SU-DHL-6 (cell line): ENCODE measurements around the gene DEGS2.

ENCODE experiments used
- H2AFZ ChIP-seq: fragments of 200-600 bp; sonication (generic); 2 replicates; pipeline ENCODE4 v1.6.1; 2014; ENCODE audit warnings: low read depth, mild to moderate bottlenecking, moderate library complexity, mixed read lengths, antibody characterized with exemption, low read length; ENCODE audit not compliant: severe bottlenecking
- H3F3A ChIP-seq: fragments of 200-600 bp; shearing (Covaris generic); 2 replicates; pipeline ENCODE4 v1.6.0; 2016; ENCODE audit warnings: antibody characterized with exemption, mild to moderate bottlenecking; ENCODE audit not compliant: insufficient read depth
- H3K27ac ChIP-seq: fragments of 200-600 bp; sonication (generic); 2 replicates; pipeline ENCODE4 v1.5.1; 2016; ENCODE audit warnings: low read depth, mild to moderate bottlenecking, low read length, moderate library complexity, mixed read lengths
- H3K27me3 ChIP-seq: fragments of 200-600 bp; sonication (generic), shearing (Covaris generic); 2 replicates; pipeline ENCODE4 v1.6.0; 2014; ENCODE audit warnings: mild to moderate bottlenecking, low read length
- H3K36me3 ChIP-seq: fragments of 200-600 bp; sonication (generic); 2 replicates; pipeline ENCODE4 v1.6.1; 2014; ENCODE audit warnings: mild to moderate bottlenecking, low read length, mixed read lengths
- H3K4me2 ChIP-seq: fragments of 300-600, 200-600 bp; shearing (Covaris generic), sonication (generic); 2 replicates; pipeline ENCODE4 v1.6.0; 2014; ENCODE audit warnings: low read length, low read depth, mild to moderate bottlenecking; ENCODE audit not compliant: poor library complexity, severe bottlenecking
- H3K4me3 ChIP-seq: fragments of 200-600 bp; sonication (generic); 2 replicates; pipeline ENCODE4 v1.5.1; 2014; ENCODE audit warnings: antibody characterized with exemption, low read length, mild to moderate bottlenecking, mixed read lengths; ENCODE audit not compliant: insufficient read depth, poor library complexity, severe bottlenecking
- H3K79me2 ChIP-seq: fragments of 200-600 bp; sonication (generic); 2 replicates; pipeline ENCODE4 v1.6.1; 2014; ENCODE audit warnings: mild to moderate bottlenecking, low read length, moderate library complexity; ENCODE audit not compliant: insufficient read depth
- H3K9ac ChIP-seq: fragments of 200-600 bp; sonication (generic); 2 replicates; pipeline ENCODE4 v1.7.0; 2014; ENCODE audit warnings: mild to moderate bottlenecking, low read length
- H3K9me2 ChIP-seq: fragments of 200-600 bp; sonication (generic); replicated peaks from 2 replicates; pipeline ENCODE4 v1.6.1; 2014; ENCODE audit warnings: low read length; ENCODE audit not compliant: insufficient read depth
- H3K9me3 ChIP-seq: fragments of 200-600 bp; sonication (generic); 2 replicates; pipeline ENCODE4 v1.6.1; 2014; ENCODE audit warnings: low read length, mixed read lengths; ENCODE audit not compliant: insufficient read depth
- H4K20me1 ChIP-seq: fragments of 200-600 bp; sonication (generic); 2 replicates; pipeline ENCODE4 v1.6.1; 2014; ENCODE audit warnings: low read depth, mild to moderate bottlenecking, antibody characterized with exemption, low read length, moderate library complexity, mixed read lengths
- CTCF ChIP-seq: fragments of 200-600 bp; sonication (generic); IDR thresholded peaks from one replicate; pipeline ENCODE4 v1.5.1; 2017; ENCODE audit warnings: antibody characterized with exemption, mild to moderate bottlenecking, low read length, moderate library complexity; ENCODE audit not compliant: insufficient read depth, poor library complexity, severe bottlenecking
- EZH2phosphoT487 ChIP-seq: fragments of 200-600 bp; sonication (generic), shearing (Covaris generic); conservative IDR thresholded peaks from 2 replicates; pipeline ENCODE4 v1.6.1; 2018; ENCODE audit warnings: mild to moderate bottlenecking, antibody characterized with exemption, low read length, moderate library complexity, mixed read lengths

DEGS2 gene

GRCh38 chr14:100203962-100204834 is 44.8 kb upstream of the DEGS2 start:
- no peaks in the 10 kb centered on the region for H3K27me3 ChIP-seq
- H3K79me2 ChIP-seq: no peaks in the 10 kb centered on the region
- H3K36me3 ChIP-seq: no peaks in the 10 kb centered on the region
- H3K9me3 ChIP-seq: no peaks in the 10 kb centered on the region
- H3K4me2 ChIP-seq: no peak overlapping the region
- TF ChIP-seq CTCF (no peak), EZH2phosphoT487 (no peak)
- no peak overlapping the region for H2AFZ ChIP-seq
- H3K9me2 ChIP-seq: no peaks in the 10 kb centered on the region
- H4K20me1 ChIP-seq: no peaks in the 10 kb centered on the region
- H3F3A ChIP-seq: no peaks in the 10 kb centered on the region
- no peak overlapping the region for H3K9ac ChIP-seq
- no peak overlapping the region for H3K4me3 ChIP-seq
- no peak overlapping the region for H3K27ac ChIP-seq

- Histone ChIP-seq H2AFZ (no peak overlapping the region), H3K36me3 (no peaks in the 10 kb centered on the region), H3K27ac (no peak overlapping the region), H4K20me1 (no peaks in the 10 kb centered on the region), H3K9me3 (no peaks in the 10 kb centered on the region), H3F3A (no peaks in the 10 kb centered on the region), H3K4me3 (no peak overlapping the region), H3K4me2 (no peak overlapping the region), H3K27me3 (no peaks in the 10 kb centered on the region), H3K79me2 (no peaks in the 10 kb centered on the region), H3K9me2 (no peaks in the 10 kb centered on the region), H3K9ac (no peak overlapping the region)
- TF ChIP-seq EZH2phosphoT487: no peak
- no peak for TF ChIP-seq CTCF
Observed at GRCh38 chr14:100203146-100203545, 43.7 kb upstream of the DEGS2 start.

- H3K9me2 ChIP-seq: no peaks in the 10 kb centered on the region
Observed at GRCh38 chr14:100202712-100203111, 43.3 kb upstream of the DEGS2 start.

More at GRCh38 chr14:100202712-100203111, 43.3 kb upstream of the DEGS2 start:
- Histone ChIP-seq H4K20me1 (no peaks in the 10 kb centered on the region), H3F3A (no peaks in the 10 kb centered on the region), H3K27ac (no peak overlapping the region), H3K27me3 (no peaks in the 10 kb centered on the region), H3K9me3 (no peaks in the 10 kb centered on the region), H3K9ac (no peak overlapping the region), H2AFZ (no peak overlapping the region), H3K4me3 (no peak overlapping the region), H3K36me3 (no peaks in the 10 kb centered on the region), H3K79me2 (no peaks in the 10 kb centered on the region), H3K4me2 (no peak overlapping the region)
- TF ChIP-seq CTCF: no peak
- no peak for TF ChIP-seq EZH2phosphoT487
